ENCODE data around the gene PDGFRA.

GRCh38 chr4:54230484-54231418 lies 1.7 kb downstream of the PDGFRA start:
- no peak for TF ChIP-seq CTCF (IDR thresholded peaks at IDR 0.05)
- TF ChIP-seq POLR2A (IDR thresholded peaks at IDR 0.05): no peak
- TF ChIP-seq EP300 (IDR thresholded peaks at IDR 0.05): no peak

All from ovary (tissue), 3 donors.